Measurements from ENCODE around the gene DDAH2. TPM values are rescaled to one million over a fixed set of nuclear protein-coding genes. Genes with fewer than 3 reads are reported as not detected.

The DDAH2 gene
- polyA plus RNA-seq, 3 donors, result 29.8 to 56.0 (median 30.6) TPM

- Histone ChIP-seq H3K4me3 (replicated peaks in 1 of 3; ENCODE audit: low read depth in 2 of 3, low read length in 3 of 3) (no peak overlapping the region), H4K20me1 (ENCODE audit: insufficient read depth, low read length) (no peaks in the 10 kb centered on the region), H3K79me2 (ENCODE audit: insufficient read depth, low read length) (no peaks in the 10 kb centered on the region), H3K4me2 (replicated peaks; ENCODE audit: extremely low read depth, low read length, poor library complexity, severe bottlenecking) (no peak overlapping the region), H3K4me1 (ENCODE audit: control insufficient read depth in 1 of 2, insufficient read depth in 2 of 2, low read length in 2 of 2) (peaks cover 29 to 30% of the 10 kb centered on the region in 2 donors), H3K27me3 (ENCODE audit: control insufficient read depth in 2 of 2, insufficient read depth in 2 of 2, low read length in 2 of 2) (no peaks in the 10 kb centered on the region), H3K9me3 (replicated peaks in 1 of 2; ENCODE audit: control insufficient read depth in 1 of 2, insufficient read depth in 1 of 2, low read length in 2 of 2) (no peaks in the 10 kb centered on the region), H3K27ac (ENCODE audit: low read depth in 1 of 2, low read length in 2 of 2) (no peak overlapping the region), H3K9ac (ENCODE audit: insufficient read depth, low read length, poor library complexity, severe bottlenecking) (no peak overlapping the region), H2AFZ (ENCODE audit: insufficient read depth, low read depth, low read length, poor library complexity, severe bottlenecking) (no peak overlapping the region), H3K36me3 (replicated peaks in 1 of 2; ENCODE audit: control insufficient read depth in 1 of 2, insufficient read depth in 2 of 2, low read length in 2 of 2) (no peaks in the 10 kb centered on the region)
- H3K36me3 Mint-ChIP-seq, result no peaks in the 10 kb centered on the region
- no peak for DNase-seq
- intact Hi-C loops (cut with micrococcal nuclease), result no loop called here
- peaks cover 0 to 1% (median 0%) of the 10 kb centered on the region in 7 donors for H3K9me3 Mint-ChIP-seq
- TF ChIP-seq CTCF (IDR thresholded peaks at IDR 0.05), result no peak
- no peak overlapping the region for H3K4me3 Mint-ChIP-seq
- peaks cover 29% of the 10 kb centered on the region for H3K4me1 Mint-ChIP-seq
- H3K27ac Mint-ChIP-seq, result peak overlapping the region in 1 of 7 donors; percentile 41
- no CpG with 5 or more reads among the region's 2 CpGs for WGBS (ENCODE audit: insufficient coverage)
- H3K27me3 Mint-ChIP-seq (ENCODE audit: low read depth in 3 of 3), result peaks cover 0 to 7% (median 2%) of the 10 kb centered on the region in 3 donors
Observed at GRCh38 chr6:31770860-31771259, 41.8 kb upstream of the DDAH2 start.

GRCh38 chr6:31769684-31770371, 40.7 kb upstream of the DDAH2 start:
- intact Hi-C loops (cut with micrococcal nuclease), result loop anchor here (2.0 to 5.0 kb wide), 5 partner anchors 25 to 93 kb away; partner anchors contain the start of gene VARS1 (in 1 of the 2)
- Mint-ChIP-seq H3K27ac (peak overlapping the region; percentile 91 to 96 (median 94)), H3K27me3 (ENCODE audit: low read depth in 3 of 3) (peaks cover 0 to 11% (median 3%) of the 10 kb centered on the region in 3 donors), H3K9me3 (peaks cover 0 to 1% (median 0%) of the 10 kb centered on the region in 7 donors), H3K4me1 (peaks cover 29% of the 10 kb centered on the region), H3K36me3 (peaks cover 0 to 3% of the 10 kb centered on the region in 2 donors), H3K4me3 (no peak overlapping the region)
- Histone ChIP-seq H3K27ac (ENCODE audit: low read depth in 1 of 2, low read length in 2 of 2) (peak overlapping the region; percentile 82 to 88), H3K79me2 (ENCODE audit: insufficient read depth, low read length) (no peaks in the 10 kb centered on the region), H3K9ac (ENCODE audit: insufficient read depth, low read length, poor library complexity, severe bottlenecking) (no peak overlapping the region), H3K4me2 (replicated peaks; ENCODE audit: extremely low read depth, low read length, poor library complexity, severe bottlenecking) (peak overlapping the region; percentile 59), H3K9me3 (replicated peaks in 1 of 2; ENCODE audit: control insufficient read depth in 1 of 2, insufficient read depth in 1 of 2, low read length in 2 of 2) (no peaks in the 10 kb centered on the region), H3K27me3 (ENCODE audit: control insufficient read depth in 2 of 2, insufficient read depth in 2 of 2, low read length in 2 of 2) (no peaks in the 10 kb centered on the region), H3K4me1 (ENCODE audit: control insufficient read depth in 1 of 2, insufficient read depth in 2 of 2, low read length in 2 of 2) (peaks cover 29 to 30% of the 10 kb centered on the region in 2 donors), H3K36me3 (replicated peaks in 1 of 2; ENCODE audit: control insufficient read depth in 1 of 2, insufficient read depth in 2 of 2, low read length in 2 of 2) (no peaks in the 10 kb centered on the region), H2AFZ (ENCODE audit: insufficient read depth, low read depth, low read length, poor library complexity, severe bottlenecking) (no peak overlapping the region), H4K20me1 (ENCODE audit: insufficient read depth, low read length) (no peaks in the 10 kb centered on the region), H3K4me3 (replicated peaks in 1 of 3; ENCODE audit: low read depth in 2 of 3, low read length in 3 of 3) (peak overlapping the region in 1 of 3 experiments; percentile 55)
- TF ChIP-seq CTCF (IDR thresholded peaks at IDR 0.05), result peak; percentile 78
- 86% methylated on average over 3 of the region's 12 CpGs for WGBS (ENCODE audit: insufficient coverage)
- peak; percentile 66 to 79 (median 79) for DNase-seq
